Activated CD4-positive, alpha-beta memory T cell treated with anti-CD3 and anti-CD28 coated beads for 36 hours (primary cell): ENCODE measurements around the gene C5orf34. TPM values are rescaled to one million over a fixed set of nuclear protein-coding genes. Genes with fewer than 3 reads are reported as not detected.
A peak's percentile ranks its signal among the peaks of the same experiment; 100 is the strongest.
"Not testable (repeated sequence)": the region's sequence is repeated elsewhere in the genome, so short reads cannot be mapped to it uniquely, and the experiment has no call there.

Source experiments
- CTCF ChIA-PET: fragments of 350-600 bp; sonication (Branson Sonifier 250); formaldehyde crosslinking; loops from one replicate; lab custom pipeline; 2021; ENCODE audit warnings: antibody characterized with exemption, inconsistent platforms; lab: Charles Lee
- POLR2A ChIA-PET: fragments of 350-600 bp; sonication (Branson Sonifier 250); formaldehyde crosslinking; loops from one replicate; lab custom pipeline; 2021; ENCODE audit warnings: antibody characterized with exemption; lab: Charles Lee
- DNase-seq: peaks from one replicate; pipeline ENCODE4 v3.0.0-alpha.2; 2020
- H3K27ac Mint-ChIP-seq: one replicate; pipeline ENCODE4 v1.8.0; 2021; ENCODE audit warnings: mixed read lengths
- H3K27me3 Mint-ChIP-seq: one replicate; pipeline ENCODE4 v1.8.0; 2021; ENCODE audit warnings: mixed read lengths
- H3K36me3 Mint-ChIP-seq: one replicate; pipeline ENCODE4 v1.8.0; 2021; ENCODE audit warnings: mixed read lengths
- H3K4me1 Mint-ChIP-seq: one replicate; pipeline ENCODE4 v1.8.0; 2021; ENCODE audit warnings: low read depth, mixed read lengths
- H3K4me3 Mint-ChIP-seq: one replicate; pipeline ENCODE4 v1.8.0; 2021; ENCODE audit warnings: mild to moderate bottlenecking, mixed read lengths
- H3K9me3 Mint-ChIP-seq: one replicate; pipeline ENCODE4 v1.8.0; 2021; ENCODE audit warnings: mixed read lengths
- intact Hi-C: fragments of 100-400 bp; cut with micrococcal nuclease; formaldehyde crosslinking; loops from one replicate; pipeline ENCODE4 v1.15.1; 2023
- total RNA-seq, 2 experiments: library from RNA; stranded (reverse); gene quantifications; one replicate each; pipeline ENCODE4 v1.2.3, GENCODE V29; 2021

Gene C5orf34
- total RNA-seq, 2 experiments from 2014 or later = 11.8 to 13.1 TPM

DNA sequence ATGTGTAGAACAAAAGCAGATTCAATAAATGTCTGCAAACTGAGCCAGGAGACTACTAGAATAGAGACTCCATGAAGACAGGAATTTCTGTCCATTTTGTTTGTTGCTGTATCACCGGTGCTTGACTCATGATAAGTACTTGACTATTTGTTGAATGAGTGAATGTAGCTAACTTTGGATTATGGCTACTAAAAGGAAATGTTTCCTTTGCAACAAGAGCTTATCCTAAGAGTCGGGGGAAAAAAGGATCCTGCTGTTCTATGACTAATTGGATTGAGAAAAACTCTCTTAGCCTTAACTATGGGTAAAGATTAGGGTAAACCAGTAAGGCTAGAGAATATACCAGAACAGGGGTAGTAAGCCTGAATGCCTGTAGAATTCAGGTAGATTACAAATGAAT lies 38.4 kb upstream of the C5orf34 start:
- H3K4me1 Mint-ChIP-seq = peaks cover 12% of the 10 kb centered on the region
- no peak overlapping the region for H3K27ac Mint-ChIP-seq
- ChIA-PET POLR2A (interaction anchor here (1.4 to 1.8 kb wide), 2 partner anchors 68 to 69 kb away, joined by 4 to 6 read pairs; partner anchors contain the start of gene TMEM267), CTCF (interaction anchor here (3.1 kb wide), 1 partner anchor 14 kb away, joined by 15 read pairs; no protein-coding TSS in a partner anchor)
- DNase-seq = no peak
- intact Hi-C loops = no loop called here
- H3K27me3 Mint-ChIP-seq = no peaks in the 10 kb centered on the region
- H3K4me3 Mint-ChIP-seq = no peak overlapping the region
- peaks cover 13% of the 10 kb centered on the region for H3K36me3 Mint-ChIP-seq
- no peaks in the 10 kb centered on the region for H3K9me3 Mint-ChIP-seq

DNA sequence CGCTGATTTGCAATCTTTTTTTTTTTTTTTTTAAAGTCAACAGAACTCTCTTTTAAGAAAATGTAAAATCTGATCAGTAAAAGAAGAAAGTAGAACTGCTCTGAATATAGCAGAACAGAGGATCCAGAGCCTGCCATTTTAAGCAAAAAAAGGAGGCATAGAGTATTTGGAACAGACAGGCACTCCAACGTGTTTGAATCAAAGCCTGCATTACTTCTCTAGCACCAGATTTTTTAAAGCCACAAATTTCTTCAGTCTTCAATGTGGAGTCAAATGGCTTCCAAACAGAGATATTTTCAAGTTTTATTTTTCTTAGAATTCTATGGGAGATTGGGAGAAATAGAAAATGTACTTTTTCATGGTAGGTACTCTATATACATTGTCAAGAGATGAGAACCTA lies 36.8 kb upstream of the C5orf34 start:
- intact Hi-C loops = loop anchor here (1.0 kb wide), 1 partner anchor 18 kb away; no protein-coding TSS in a partner anchor
- no peak overlapping the region for H3K27ac Mint-ChIP-seq
- no peak overlapping the region for H3K4me3 Mint-ChIP-seq
- DNase-seq = no peak
- peaks cover 19% of the 10 kb centered on the region for H3K36me3 Mint-ChIP-seq
- ChIA-PET CTCF (no interaction called here), POLR2A (no interaction called here)
- H3K4me1 Mint-ChIP-seq = peaks cover 11% of the 10 kb centered on the region
- H3K9me3 Mint-ChIP-seq = no peaks in the 10 kb centered on the region
- no peaks in the 10 kb centered on the region for H3K27me3 Mint-ChIP-seq

DNA sequence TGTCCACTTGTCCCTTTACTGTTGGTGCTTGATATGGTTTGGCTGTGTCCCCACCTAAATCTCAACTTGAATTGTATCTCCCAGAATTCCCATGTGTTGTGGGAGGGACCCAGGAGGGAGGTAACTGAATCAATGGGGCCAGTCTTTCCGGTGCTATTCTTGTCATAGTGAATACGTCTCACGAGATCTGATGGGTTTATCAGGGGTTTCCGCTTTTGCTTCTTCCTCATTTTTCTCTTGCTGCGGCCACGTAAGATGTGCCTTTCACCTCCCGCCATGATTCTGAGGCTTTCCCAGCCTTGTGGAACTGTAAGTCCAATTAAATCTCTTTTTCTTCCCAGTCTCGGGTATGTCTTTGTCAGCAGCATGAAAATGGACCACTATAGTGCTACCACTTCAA lies 34.3 kb upstream of the C5orf34 start:
- CTCF ChIA-PET, H3K27me3 Mint-ChIP-seq: not testable (repeated sequence)
- peaks cover 32% of the 10 kb centered on the region for H3K36me3 Mint-ChIP-seq

DNA sequence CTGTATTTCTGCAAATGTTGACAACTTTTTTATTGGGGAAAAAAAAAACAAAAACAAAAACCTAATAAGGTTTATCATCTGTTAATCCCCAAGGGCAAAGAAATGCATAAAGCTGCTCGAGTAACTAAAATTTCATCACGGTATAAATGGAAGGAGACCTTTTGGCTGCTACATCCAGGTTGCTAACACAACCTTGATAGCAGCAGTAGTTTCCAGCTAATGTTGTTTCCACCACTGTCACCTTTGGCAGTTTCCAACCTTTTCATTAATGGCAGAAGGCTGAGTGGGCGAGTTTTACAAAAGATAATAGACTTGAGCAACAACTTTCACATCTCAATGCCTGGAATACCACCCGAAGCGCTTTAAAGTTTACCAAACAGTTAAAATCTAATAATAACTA lies 33.4 kb upstream of the C5orf34 start:
- H3K27me3 Mint-ChIP-seq = no peaks in the 10 kb centered on the region
- no peak overlapping the region for H3K27ac Mint-ChIP-seq
- H3K9me3 Mint-ChIP-seq = no peaks in the 10 kb centered on the region
- DNase-seq = no peak
- no peak overlapping the region for H3K4me3 Mint-ChIP-seq
- intact Hi-C loops = no loop called here
- peaks cover 36% of the 10 kb centered on the region for H3K36me3 Mint-ChIP-seq
- POLR2A ChIA-PET = no interaction called here
- peaks cover 8% of the 10 kb centered on the region for H3K4me1 Mint-ChIP-seq
- CTCF ChIA-PET = interaction anchor here (0.7 kb wide), 1 partner anchor 31 kb away, joined by 3 read pairs; no protein-coding TSS in a partner anchor

More for the DNA sequence above, 34.3 kb upstream of the C5orf34 start:
- DNase-seq, H3K4me3 Mint-ChIP-seq, H3K4me1 Mint-ChIP-seq, intact Hi-C loops, H3K9me3 Mint-ChIP-seq, H3K27ac Mint-ChIP-seq: not testable (repeated sequence)
- POLR2A ChIA-PET = interaction anchor here (0.7 kb wide), 1 partner anchor 34 kb away, joined by 3 read pairs; no protein-coding TSS in a partner anchor

DNA sequence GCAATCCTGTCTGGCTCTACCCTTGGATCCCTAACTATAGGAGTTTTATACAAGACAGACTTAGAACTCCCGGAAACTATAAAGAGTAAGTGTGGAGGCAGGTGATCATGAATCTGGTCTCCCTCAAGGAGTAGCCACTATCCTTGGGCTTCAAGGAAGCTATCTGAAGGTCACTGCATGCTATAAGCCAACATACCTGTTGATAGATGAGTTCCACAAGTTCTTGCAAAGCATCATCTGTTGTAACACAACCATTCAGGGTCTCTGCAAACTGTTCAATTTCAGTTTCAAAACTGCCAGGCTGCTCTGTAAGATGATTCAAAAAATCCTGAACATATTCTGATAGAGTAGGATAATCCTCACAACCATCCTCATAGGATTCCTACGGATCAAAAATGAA lies 32.6 kb upstream of the C5orf34 start:
- H3K27ac Mint-ChIP-seq = no peak overlapping the region
- POLR2A ChIA-PET = interaction anchor here (0.7 kb wide), 1 partner anchor 8 kb away, joined by 3 read pairs; no protein-coding TSS in a partner anchor
- peaks cover 8% of the 10 kb centered on the region for H3K4me1 Mint-ChIP-seq
- intact Hi-C loops = no loop called here
- no peaks in the 10 kb centered on the region for H3K9me3 Mint-ChIP-seq
- H3K36me3 Mint-ChIP-seq = peaks cover 41% of the 10 kb centered on the region
- DNase-seq = no peak
- CTCF ChIA-PET = interaction anchor here (0.7 kb wide), 1 partner anchor 31 kb away, joined by 3 read pairs; no protein-coding TSS in a partner anchor
- no peaks in the 10 kb centered on the region for H3K27me3 Mint-ChIP-seq
- H3K4me3 Mint-ChIP-seq = no peak overlapping the region

DNA sequence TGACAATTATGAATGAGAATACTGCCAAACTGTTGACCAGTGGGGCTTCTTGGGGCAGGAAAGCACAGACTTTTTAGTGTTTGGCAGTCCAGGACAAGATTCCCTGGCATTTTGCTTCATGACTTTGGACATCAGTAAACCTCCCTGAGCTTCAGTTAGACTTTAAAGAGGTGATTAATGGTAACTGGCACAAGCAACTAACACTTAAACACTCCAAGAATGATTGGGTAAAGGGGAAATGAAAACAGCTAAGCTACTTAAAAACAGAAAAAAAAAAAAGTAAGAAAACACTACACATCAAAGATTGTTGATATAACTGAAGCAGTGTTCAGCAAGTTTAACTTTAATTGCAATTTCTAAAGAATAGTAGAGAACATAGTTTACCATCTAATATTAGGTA lies 28.5 kb upstream of the C5orf34 start:
- intact Hi-C loops = no loop called here
- Mint-ChIP-seq H3K9me3 (no peaks in the 10 kb centered on the region), H3K4me1 (peaks cover 9% of the 10 kb centered on the region), H3K27ac (no peak overlapping the region), H3K27me3 (no peaks in the 10 kb centered on the region), H3K4me3 (no peak overlapping the region), H3K36me3 (peaks cover 45% of the 10 kb centered on the region)
- CTCF ChIA-PET = interaction anchor here (1.3 to 1.5 kb wide), 2 partner anchors 11 to 88 kb away, joined by 3 to 4 read pairs; no protein-coding TSS in a partner anchor
- no peak for DNase-seq
- POLR2A ChIA-PET = no interaction called here

DNA sequence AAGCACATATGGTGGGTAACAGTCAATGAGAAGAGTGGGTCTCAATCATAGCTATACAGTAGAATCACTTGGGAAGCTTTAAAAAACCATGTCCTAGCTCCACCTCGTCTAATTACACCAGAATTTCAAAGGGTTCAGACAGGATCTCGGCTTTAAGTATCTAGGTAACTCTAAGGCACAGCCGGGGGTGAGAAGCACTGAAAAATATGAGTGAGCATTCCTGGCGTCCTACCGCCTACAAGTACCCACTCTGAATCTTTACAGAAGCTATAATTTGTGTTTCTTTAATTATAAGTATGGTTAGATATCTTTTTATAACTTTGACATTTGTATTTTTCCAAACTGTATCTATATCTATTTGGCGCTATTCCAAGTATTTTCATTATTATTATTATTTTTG lies 25.8 kb upstream of the C5orf34 start:
- H3K36me3 Mint-ChIP-seq = peaks cover 39% of the 10 kb centered on the region

DNA sequence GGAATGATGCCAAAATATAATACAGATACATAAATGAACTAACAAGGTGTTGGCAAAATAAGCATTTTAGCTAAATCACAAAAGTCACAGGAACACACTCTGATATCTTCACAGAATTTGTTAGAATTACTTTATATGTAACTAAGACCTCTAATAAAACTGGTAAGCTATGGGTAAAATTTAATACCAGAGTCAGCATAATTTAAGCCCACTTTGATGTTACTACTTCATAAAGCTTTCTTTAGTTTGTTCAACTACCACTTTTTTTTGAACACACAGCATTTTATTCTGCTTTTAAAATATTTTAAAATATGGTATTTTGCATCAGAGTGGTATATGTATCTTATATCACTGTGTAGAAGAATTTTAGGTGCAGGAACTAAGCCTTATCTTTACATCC lies 22.0 kb upstream of the C5orf34 start:
- CTCF ChIA-PET = no interaction called here
- peaks cover 50% of the 10 kb centered on the region for H3K36me3 Mint-ChIP-seq
- DNase-seq = no peak

More for the DNA sequence above, 25.8 kb upstream of the C5orf34 start:
- peaks cover 9% of the 10 kb centered on the region for H3K4me1 Mint-ChIP-seq
- no peak for DNase-seq
- H3K27me3 Mint-ChIP-seq = no peaks in the 10 kb centered on the region
- intact Hi-C loops = no loop called here
- ChIA-PET POLR2A (interaction anchor here (0.8 kb wide), 1 partner anchor 57 kb away, joined by 3 read pairs; no protein-coding TSS in a partner anchor), CTCF (interaction anchor here (1.2 to 4.5 kb wide), 2 partner anchors 14 to 151 kb away, joined by 3 to 15 read pairs; no protein-coding TSS in a partner anchor)
- H3K4me3 Mint-ChIP-seq = no peak overlapping the region
- H3K27ac Mint-ChIP-seq = no peak overlapping the region
- H3K9me3 Mint-ChIP-seq = no peaks in the 10 kb centered on the region

DNA sequence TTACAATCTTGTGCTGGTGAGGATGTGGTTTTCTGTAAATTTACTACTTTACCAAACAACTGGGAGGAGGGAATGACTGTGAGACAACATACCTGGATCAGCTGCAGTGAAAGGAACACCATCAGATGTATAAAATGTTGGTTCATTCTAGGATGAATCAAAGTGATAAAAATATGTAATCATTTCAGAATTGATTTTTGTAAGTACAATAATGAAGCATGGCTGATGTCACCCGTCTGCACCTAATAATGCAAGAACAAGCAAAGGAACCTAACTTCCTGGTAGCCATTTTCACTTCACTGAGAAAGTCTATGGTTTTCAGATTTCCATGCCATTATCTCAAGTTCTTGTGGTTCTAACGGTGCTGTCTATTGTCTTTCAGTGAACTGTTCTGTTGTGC lies 18.7 kb upstream of the C5orf34 start:
- ChIA-PET CTCF (interaction anchor here (1.1 to 1.2 kb wide), 3 partner anchors 19 to 49 kb away, joined by 3 to 4 read pairs (median 3); partner anchors contain the start of gene C5orf34), POLR2A (interaction anchor here (1.0 kb wide), 1 partner anchor 50 kb away, joined by 3 read pairs; the partner anchor contains the start of gene TMEM267)
- H3K4me1 Mint-ChIP-seq = peaks cover 12% of the 10 kb centered on the region
- H3K27me3 Mint-ChIP-seq = no peaks in the 10 kb centered on the region
- intact Hi-C loops = loop anchor here (1.0 to 2.0 kb wide), 4 partner anchors 18 to 48 kb away; partner anchors contain the start of genes C5orf34 and PAIP1
- H3K9me3 Mint-ChIP-seq = no peaks in the 10 kb centered on the region
- peak overlapping the region; percentile 79 for H3K27ac Mint-ChIP-seq
- no peak overlapping the region for H3K4me3 Mint-ChIP-seq
- H3K36me3 Mint-ChIP-seq = peaks cover 55% of the 10 kb centered on the region
- peak; percentile 29 for DNase-seq

More for the DNA sequence above, 22.0 kb upstream of the C5orf34 start:
- H3K9me3 Mint-ChIP-seq = no peaks in the 10 kb centered on the region
- no peak overlapping the region for H3K27ac Mint-ChIP-seq
- no peak overlapping the region for H3K4me3 Mint-ChIP-seq
- H3K4me1 Mint-ChIP-seq = peaks cover 17% of the 10 kb centered on the region
- intact Hi-C loops = no loop called here
- POLR2A ChIA-PET = no interaction called here
- no peaks in the 10 kb centered on the region for H3K27me3 Mint-ChIP-seq

DNA sequence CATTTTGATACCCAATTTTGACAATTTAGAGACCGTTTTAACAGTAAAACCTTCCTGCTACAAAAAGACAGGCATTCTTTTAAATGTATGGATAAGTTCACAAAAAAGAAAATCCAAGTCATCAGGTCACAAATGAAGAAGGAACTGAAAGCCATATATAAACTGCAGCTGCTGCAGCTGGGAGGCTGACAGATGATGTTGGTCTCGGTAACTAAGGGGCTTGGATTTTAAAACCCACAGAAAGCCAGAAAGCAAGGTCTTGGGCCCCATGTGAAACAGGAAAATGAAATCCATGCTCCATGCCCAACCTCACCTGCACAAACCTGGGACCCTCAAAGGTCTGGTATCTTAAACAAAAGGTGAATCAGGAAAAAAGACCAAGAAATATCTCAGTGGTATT lies 15.7 kb upstream of the C5orf34 start:
- peaks cover 53% of the 10 kb centered on the region for H3K36me3 Mint-ChIP-seq
- intact Hi-C loops = no loop called here
- no peak for DNase-seq
- H3K9me3 Mint-ChIP-seq = no peaks in the 10 kb centered on the region
- peaks cover 12% of the 10 kb centered on the region for H3K4me1 Mint-ChIP-seq
- no peak overlapping the region for H3K4me3 Mint-ChIP-seq
- CTCF ChIA-PET = no interaction called here
- no peaks in the 10 kb centered on the region for H3K27me3 Mint-ChIP-seq
- no peak overlapping the region for H3K27ac Mint-ChIP-seq
- POLR2A ChIA-PET = no interaction called here

DNA sequence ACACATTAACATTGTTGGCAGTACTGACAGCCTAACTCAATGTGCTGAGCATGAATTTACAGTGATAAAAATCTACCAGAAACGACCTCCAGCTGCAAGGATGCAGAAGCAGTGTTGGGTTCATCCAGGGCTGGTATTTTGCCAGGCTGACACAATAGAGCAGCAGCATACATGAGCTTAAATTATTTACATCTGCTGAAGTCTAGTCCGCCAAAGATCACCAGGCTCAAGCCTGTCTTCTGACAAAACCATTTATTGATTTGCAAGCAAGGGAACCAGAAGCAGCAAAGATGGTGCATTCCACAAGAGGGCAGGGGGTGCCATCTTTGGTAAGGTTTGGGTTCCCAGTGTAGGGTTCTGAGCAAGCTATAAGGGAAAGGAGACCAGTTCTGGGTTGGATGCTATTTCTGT lies 8.7 kb upstream of the C5orf34 start:
- H3K27ac Mint-ChIP-seq = no peak overlapping the region
- no peaks in the 10 kb centered on the region for H3K9me3 Mint-ChIP-seq
- ChIA-PET CTCF (interaction anchor here (1.2 kb wide), 1 partner anchor 39 kb away, joined by 6 read pairs; the partner anchor contains the start of gene TMEM267), POLR2A (no interaction called here)
- intact Hi-C loops = no loop called here
- no peaks in the 10 kb centered on the region for H3K4me1 Mint-ChIP-seq
- no peak overlapping the region for H3K4me3 Mint-ChIP-seq
- no peaks in the 10 kb centered on the region for H3K27me3 Mint-ChIP-seq
- no peak for DNase-seq
- H3K36me3 Mint-ChIP-seq = peaks cover 28% of the 10 kb centered on the region

DNA sequence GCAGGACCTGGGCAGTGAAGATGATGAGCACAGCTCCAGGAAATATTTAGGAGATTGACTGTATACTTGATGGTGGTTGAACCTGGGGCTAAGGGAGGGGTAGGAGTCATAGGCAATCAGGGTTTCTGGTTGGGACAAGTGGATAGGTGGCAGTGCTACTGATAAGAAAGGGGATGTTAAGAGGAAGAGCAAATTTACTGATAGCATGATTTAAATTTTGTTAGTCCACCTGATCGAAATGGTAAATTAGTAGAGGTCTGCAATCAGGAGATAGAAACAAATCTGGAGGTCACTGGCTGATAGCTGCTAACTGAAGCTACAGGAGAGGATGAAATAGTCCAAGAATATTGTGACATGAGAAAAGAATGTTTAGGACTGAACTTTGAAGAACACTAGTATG lies 5.7 kb upstream of the C5orf34 start:
- no peaks in the 10 kb centered on the region for H3K9me3 Mint-ChIP-seq
- no peak overlapping the region for H3K4me3 Mint-ChIP-seq
- intact Hi-C loops = no loop called here
- POLR2A ChIA-PET = no interaction called here
- H3K27ac Mint-ChIP-seq = no peak overlapping the region
- DNase-seq = no peak
- H3K27me3 Mint-ChIP-seq = no peaks in the 10 kb centered on the region
- peaks cover 6% of the 10 kb centered on the region for H3K4me1 Mint-ChIP-seq
- CTCF ChIA-PET = no interaction called here
- H3K36me3 Mint-ChIP-seq = peaks cover 19% of the 10 kb centered on the region
